ENCODE results near the gene NFKB2. TPM values are rescaled to one million over a fixed set of nuclear protein-coding genes. Genes with fewer than 3 reads are reported as not detected.

Gene NFKB2
- total RNA-seq, 1 donor from 2014 or later: 30.9 TPM

DNA sequence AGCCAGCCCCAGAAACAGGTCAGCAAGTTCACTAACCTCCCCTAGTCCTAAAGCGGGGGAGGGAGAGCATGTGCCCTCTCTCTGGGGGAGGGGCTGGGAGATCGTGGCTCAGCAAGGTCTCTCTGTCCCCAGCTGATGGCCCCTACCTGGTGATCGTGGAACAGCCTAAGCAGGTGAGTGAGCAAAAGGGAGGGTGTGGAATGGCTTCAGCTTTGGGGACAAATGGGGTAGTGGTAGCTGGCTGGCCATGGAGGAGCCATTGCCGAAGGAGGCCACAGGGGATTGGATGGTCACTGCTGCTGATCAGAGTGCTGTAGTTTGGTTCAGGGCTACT, 779 bp downstream of the NFKB2 start:
- ATAC-seq (no peak), DNase-seq (no peak)
- Histone ChIP-seq H3K4me1 (peaks cover 54% of the 10 kb centered on the region), H3K4me3 (peak overlapping the region; percentile 68), H3K27me3 (ENCODE audit: low read depth) (no peaks in the 10 kb centered on the region), H3K9me3 (no peaks in the 10 kb centered on the region), H3K36me3 (peaks cover 24% of the 10 kb centered on the region), H3K27ac (peak overlapping the region; percentile 96)
- intact Hi-C loops (cut with DNase I): no loop called here
- TF ChIP-seq, protein P1, sequence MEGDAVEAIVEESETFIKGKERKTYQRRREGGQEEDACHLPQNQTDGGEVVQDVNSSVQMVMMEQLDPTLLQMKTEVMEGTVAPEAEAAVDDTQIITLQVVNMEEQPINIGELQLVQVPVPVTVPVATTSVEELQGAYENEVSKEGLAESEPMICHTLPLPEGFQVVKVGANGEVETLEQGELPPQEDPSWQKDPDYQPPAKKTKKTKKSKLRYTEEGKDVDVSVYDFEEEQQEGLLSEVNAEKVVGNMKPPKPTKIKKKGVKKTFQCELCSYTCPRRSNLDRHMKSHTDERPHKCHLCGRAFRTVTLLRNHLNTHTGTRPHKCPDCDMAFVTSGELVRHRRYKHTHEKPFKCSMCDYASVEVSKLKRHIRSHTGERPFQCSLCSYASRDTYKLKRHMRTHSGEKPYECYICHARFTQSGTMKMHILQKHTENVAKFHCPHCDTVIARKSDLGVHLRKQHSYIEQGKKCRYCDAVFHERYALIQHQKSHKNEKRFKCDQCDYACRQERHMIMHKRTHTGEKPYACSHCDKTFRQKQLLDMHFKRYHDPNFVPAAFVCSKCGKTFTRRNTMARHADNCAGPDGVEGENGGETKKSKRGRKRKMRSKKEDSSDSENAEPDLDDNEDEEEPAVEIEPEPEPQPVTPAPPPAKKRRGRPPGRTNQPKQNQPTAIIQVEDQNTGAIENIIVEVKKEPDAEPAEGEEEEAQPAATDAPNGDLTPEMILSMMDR (IDR thresholded peaks at IDR 0.05): no peak

DNA sequence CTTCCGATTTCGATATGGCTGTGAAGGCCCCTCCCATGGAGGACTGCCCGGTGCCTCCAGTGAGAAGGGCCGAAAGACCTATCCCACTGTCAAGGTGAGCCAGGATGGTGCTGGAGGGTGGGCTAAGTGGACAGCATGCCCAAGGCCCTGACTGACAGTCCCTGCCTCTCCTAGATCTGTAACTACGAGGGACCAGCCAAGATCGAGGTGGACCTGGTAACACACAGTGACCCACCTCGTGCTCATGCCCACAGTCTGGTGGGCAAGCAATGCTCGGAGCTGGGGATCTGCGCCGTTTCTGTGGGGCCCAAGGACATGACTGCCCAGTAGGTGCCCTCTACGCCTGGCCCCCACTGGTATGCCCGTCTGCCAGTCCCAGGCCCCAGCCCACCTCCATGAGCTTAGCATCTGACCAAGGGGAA, 1.2 kb downstream of the NFKB2 start:
- Histone ChIP-seq H3K9me3 (no peaks in the 10 kb centered on the region), H3K4me3 (peak overlapping the region; percentile 68), H3K36me3 (peaks cover 28% of the 10 kb centered on the region), H3K27me3 (ENCODE audit: low read depth) (no peaks in the 10 kb centered on the region), H3K27ac (no peak overlapping the region), H3K4me1 (peaks cover 54% of the 10 kb centered on the region)
- ATAC-seq (no peak), DNase-seq (no peak)
- intact Hi-C loops (cut with DNase I): no loop called here
- TF ChIP-seq, protein P1 (IDR thresholded peaks at IDR 0.05): no peak

DNA sequence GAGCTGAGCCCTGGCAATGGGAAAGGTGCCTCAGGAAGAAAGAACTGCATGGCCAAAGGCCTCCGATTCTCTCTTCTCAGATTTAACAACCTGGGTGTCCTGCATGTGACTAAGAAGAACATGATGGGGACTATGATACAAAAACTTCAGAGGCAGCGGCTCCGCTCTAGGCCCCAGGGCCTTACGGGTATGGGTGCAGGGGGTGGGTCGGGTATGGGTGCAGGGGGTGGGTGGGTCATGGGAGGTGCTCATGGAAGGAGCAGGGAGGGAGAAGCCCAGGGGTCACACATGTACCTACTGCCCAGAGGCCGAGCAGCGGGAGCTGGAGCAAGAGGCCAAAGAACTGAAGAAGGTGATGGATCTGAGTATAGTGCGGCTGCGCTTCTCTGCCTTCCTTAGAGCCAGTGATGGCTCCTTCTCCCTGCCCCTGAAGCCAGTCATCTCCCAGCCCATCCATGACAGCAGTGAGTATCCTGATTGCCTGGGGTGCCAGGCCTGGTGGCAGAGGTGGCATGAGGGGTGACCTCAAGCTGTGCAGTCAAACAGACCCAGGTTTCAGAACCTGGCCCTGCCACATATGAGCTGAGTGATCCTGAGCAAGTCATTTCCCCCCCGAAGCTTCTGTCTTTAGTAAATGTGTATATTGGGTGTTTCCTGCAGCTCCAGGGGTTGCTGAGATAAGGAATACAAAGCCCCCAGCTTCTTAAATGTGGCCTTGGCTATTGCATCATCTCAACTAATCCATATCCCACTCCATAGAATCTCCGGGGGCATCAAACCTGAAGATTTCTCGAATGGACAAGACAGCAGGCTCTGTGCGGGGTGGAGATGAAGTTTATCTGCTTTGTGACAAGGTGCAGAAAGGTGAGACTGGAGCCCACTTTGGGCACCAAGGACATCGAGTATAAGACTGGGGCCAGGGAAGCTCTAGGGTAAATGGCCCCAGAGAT, 2.0 kb downstream of the NFKB2 start:
- no peak overlapping the region for H3K4me3 ChIP-seq
- no peak overlapping the region for H3K27ac ChIP-seq
- H3K9me3 ChIP-seq: no peaks in the 10 kb centered on the region
- peaks cover 54% of the 10 kb centered on the region for H3K4me1 ChIP-seq
- DNase-seq (no peak), ATAC-seq (no peak)
- peaks cover 36% of the 10 kb centered on the region for H3K36me3 ChIP-seq
- no peaks in the 10 kb centered on the region for H3K27me3 ChIP-seq (ENCODE audit: low read depth)
- TF ChIP-seq, protein P1 (IDR thresholded peaks at IDR 0.05): no peak
- intact Hi-C loops (cut with DNase I): no loop called here

DNA sequence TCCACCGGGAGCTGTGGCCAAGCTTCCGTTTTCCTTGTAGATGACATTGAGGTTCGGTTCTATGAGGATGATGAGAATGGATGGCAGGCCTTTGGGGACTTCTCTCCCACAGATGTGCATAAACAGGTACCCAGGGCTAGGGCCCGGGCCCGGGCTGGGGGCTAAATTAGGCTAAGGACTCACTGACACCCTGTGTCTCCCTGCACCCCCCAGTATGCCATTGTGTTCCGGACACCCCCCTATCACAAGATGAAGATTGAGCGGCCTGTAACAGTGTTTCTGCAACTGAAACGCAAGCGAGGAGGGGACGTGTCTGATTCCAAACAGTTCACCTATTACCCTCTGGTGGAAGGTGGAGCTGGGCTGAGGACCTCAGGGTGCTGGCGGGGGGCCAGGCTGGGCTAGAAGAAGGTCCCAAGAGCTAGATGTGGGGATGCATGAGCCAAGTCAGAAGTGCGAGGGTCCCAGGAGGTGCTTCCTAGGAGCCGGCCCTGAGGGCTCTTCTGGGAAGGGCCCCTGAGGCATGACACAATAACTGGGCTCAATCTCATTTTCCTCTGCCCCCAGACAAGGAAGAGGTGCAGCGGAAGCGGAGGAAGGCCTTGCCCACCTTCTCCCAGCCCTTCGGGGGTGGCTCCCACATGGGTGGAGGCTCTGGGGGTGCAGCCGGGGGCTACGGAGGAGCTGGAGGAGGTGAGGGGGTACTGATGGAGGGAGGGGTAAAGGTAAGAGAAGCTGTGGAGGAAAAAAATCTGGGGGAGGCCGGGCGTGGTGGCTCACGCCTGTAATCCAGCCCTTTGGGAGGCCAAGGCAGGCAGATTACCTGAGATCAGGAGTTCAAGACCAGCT, 2.9 kb downstream of the NFKB2 start:
- peak overlapping the region; percentile 64 for H3K4me3 ChIP-seq
- TF ChIP-seq, protein P1 (IDR thresholded peaks at IDR 0.05): no peak
- ATAC-seq (no peak), DNase-seq (no peak)
- peaks cover 45% of the 10 kb centered on the region for H3K4me1 ChIP-seq
- no peak overlapping the region for H3K27ac ChIP-seq
- intact Hi-C loops (cut with DNase I): no loop called here
- no peaks in the 10 kb centered on the region for H3K27me3 ChIP-seq (ENCODE audit: low read depth)
- H3K36me3 ChIP-seq: peaks cover 44% of the 10 kb centered on the region
- no peaks in the 10 kb centered on the region for H3K9me3 ChIP-seq

DNA sequence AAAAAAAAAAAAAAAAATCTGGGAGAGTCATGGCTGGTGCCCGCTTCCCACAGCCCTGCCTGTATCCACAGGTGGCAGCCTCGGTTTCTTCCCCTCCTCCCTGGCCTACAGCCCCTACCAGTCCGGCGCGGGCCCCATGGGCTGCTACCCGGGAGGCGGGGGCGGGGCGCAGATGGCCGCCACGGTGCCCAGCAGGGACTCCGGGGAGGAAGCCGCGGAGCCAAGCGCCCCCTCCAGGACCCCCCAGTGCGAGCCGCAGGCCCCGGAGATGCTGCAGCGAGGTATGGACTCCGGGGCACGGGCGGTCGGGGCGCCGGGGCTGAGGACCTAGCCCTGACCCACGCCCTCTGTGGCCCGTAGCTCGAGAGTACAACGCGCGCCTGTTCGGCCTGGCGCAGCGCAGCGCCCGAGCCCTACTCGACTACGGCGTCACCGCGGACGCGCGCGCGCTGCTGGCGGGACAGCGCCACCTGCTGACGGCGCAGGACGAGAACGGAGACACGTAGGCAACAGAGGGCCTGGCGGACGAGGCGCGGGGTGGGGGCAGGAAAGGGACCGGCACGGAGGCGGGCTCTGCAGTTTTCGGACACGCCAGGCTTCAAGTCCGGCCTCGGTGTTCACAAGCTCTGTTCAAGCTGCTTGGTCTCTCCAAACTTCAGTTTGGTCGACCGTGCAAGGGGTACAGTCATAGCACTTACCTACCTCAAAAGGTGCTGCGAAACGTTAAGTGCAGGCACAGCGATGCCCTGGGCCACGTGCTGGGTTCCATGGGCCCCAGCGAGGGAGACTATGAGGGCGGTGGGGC, 3.9 kb downstream of the NFKB2 start:
- peak; percentile 67 to 85 for ATAC-seq
- TF ChIP-seq, protein P1 (IDR thresholded peaks at IDR 0.05): peak; percentile 95
- H3K4me1 ChIP-seq: peaks cover 41% of the 10 kb centered on the region
- intact Hi-C loops (cut with DNase I): no loop called here
- peak overlapping the region; percentile 64 for H3K4me3 ChIP-seq
- DNase-seq: peak; percentile 95
- no peaks in the 10 kb centered on the region for H3K9me3 ChIP-seq
- no peaks in the 10 kb centered on the region for H3K27me3 ChIP-seq (ENCODE audit: low read depth)
- peak overlapping the region; percentile 84 for H3K27ac ChIP-seq
- H3K36me3 ChIP-seq: peaks cover 44% of the 10 kb centered on the region
